ENCODE results near the gene DARS2.
"Not testable (repeated sequence)": the region's sequence is repeated elsewhere in the genome, so short reads cannot be mapped to it uniquely, and the experiment has no call there.

Gene DARS2

GRCh38 chr1:173824315-173825081 lies at the start of gene DARS2, which contains the start of gene CENPL:
Gene DARS2 (plus strand): TSS chr1:173824673. CDS start chr1:173825230, 557 bp downstream.
Gene CENPL (minus strand): TSS chr1:173824883. CDS start chr1:173811299, 13,584 bp downstream.
- peak; percentile 82 for DNase-seq

- DNase-seq, result no peak
Measured at GRCh38 chr1:173775578-173776226, 48.8 kb upstream of the DARS2 start.

- DNase-seq, result no peak
Measured at GRCh38 chr1:173779936-173780335, 44.5 kb upstream of the DARS2 start.

- no peak for DNase-seq
Measured at GRCh38 chr1:173784997-173785396, 39.5 kb upstream of the DARS2 start.

- DNase-seq, result no peak
Measured at GRCh38 chr1:173789841-173790240, 34.6 kb upstream of the DARS2 start.

GRCh38 chr1:173798078-173798477 lies 26.4 kb upstream of the DARS2 start:
- no peak for DNase-seq

GRCh38 chr1:173799995-173800394 lies 24.5 kb upstream of the DARS2 start:
- not testable (repeated sequence) for DNase-seq

- no peak for DNase-seq
Measured at GRCh38 chr1:173802961-173803360, 21.5 kb upstream of the DARS2 start.

GRCh38 chr1:173813654-173814053 lies 10.8 kb upstream of the DARS2 start:
- DNase-seq, result not testable (repeated sequence)

GRCh38 chr1:173818459-173818858 lies 6.0 kb upstream of the DARS2 start:
- DNase-seq, result no peak

- no peak for DNase-seq
Measured at GRCh38 chr1:173821680-173822079, 2.8 kb upstream of the DARS2 start.

GRCh38 chr1:173823781-173824314 lies 625 bp upstream of the DARS2 start:
- no peak for DNase-seq

- no peak for DNase-seq
Measured at GRCh38 chr1:173827611-173828010, 3.1 kb downstream of the DARS2 start.

GRCh38 chr1:173832748-173833147 lies 8.3 kb downstream of the DARS2 start:
- no peak for DNase-seq

- DNase-seq, result no peak
Measured at GRCh38 chr1:173852105-173852504, 27.6 kb downstream of the DARS2 start.

- no peak for DNase-seq
Measured at GRCh38 chr1:173853074-173853473, 28.6 kb downstream of the DARS2 start.

- no peak for DNase-seq
Measured at GRCh38 chr1:173856014-173856413, 31.5 kb downstream of the DARS2 start.

- DNase-seq, result no peak
Measured at GRCh38 chr1:173856903-173857302, 32.4 kb downstream of the DARS2 start.

GRCh38 chr1:173857363-173857917 lies 33.0 kb downstream of the DARS2 start:
- no peak for DNase-seq

GRCh38 chr1:173859547-173859946 lies 35.1 kb downstream of the DARS2 start:
- DNase-seq, result not testable (repeated sequence)

- DNase-seq, result no peak
Measured at GRCh38 chr1:173860065-173860464, 35.6 kb downstream of the DARS2 start.

GRCh38 chr1:173861731-173862145 lies 37.3 kb downstream of the DARS2 start:
- DNase-seq, result no peak

- not testable (repeated sequence) for DNase-seq
Measured at GRCh38 chr1:173862146-173862768, 37.8 kb downstream of the DARS2 start.

Data from NCI-H2029 treated with DMSO at 0.1 percent for 48 hours (cell line).